ENCODE measurements around the gene TNFAIP1.

DNA sequence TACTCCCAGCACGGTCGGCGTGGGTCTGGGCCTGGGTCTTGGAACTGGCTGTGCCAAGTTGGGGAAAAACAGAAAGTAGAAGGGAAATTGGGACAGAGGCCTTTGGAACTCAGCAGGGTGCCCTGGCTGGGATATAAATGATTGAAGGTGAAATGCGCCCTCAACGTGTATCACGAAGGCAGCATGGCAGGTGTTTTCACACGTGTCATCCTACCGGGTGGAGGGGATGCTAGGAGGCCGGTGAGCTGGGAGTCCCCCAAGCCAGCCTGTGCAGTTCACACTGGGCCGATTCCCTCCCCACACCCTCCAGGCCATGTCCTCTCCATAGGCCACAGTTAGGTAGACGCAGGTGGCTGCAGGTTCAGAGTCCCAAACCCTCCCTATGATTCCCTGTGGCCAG lies 6.0 kb downstream of the TNFAIP1 start:
- TF ChIP-seq, protein P1, sequence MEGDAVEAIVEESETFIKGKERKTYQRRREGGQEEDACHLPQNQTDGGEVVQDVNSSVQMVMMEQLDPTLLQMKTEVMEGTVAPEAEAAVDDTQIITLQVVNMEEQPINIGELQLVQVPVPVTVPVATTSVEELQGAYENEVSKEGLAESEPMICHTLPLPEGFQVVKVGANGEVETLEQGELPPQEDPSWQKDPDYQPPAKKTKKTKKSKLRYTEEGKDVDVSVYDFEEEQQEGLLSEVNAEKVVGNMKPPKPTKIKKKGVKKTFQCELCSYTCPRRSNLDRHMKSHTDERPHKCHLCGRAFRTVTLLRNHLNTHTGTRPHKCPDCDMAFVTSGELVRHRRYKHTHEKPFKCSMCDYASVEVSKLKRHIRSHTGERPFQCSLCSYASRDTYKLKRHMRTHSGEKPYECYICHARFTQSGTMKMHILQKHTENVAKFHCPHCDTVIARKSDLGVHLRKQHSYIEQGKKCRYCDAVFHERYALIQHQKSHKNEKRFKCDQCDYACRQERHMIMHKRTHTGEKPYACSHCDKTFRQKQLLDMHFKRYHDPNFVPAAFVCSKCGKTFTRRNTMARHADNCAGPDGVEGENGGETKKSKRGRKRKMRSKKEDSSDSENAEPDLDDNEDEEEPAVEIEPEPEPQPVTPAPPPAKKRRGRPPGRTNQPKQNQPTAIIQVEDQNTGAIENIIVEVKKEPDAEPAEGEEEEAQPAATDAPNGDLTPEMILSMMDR (conservative IDR thresholded peaks at IDR 0.05; ENCODE audit: low read length), result no peak
- TF ChIP-seq EZH2phosphoT487 (IDR thresholded peaks at IDR 0.05; ENCODE audit: borderline replicate concordance), result no peak
